AG08396 (cell line): ENCODE data around the gene LAMTOR4.

Experiments
- DNase-seq: peaks from one replicate; pipeline ENCODE4 v3.0.0; 2012; ENCODE audit warnings: low spot score, mixed read lengths

LAMTOR4 gene

GRCh38 chr7:100148559-100149328 is at the start of gene LAMTOR4:
TSS of gene LAMTOR4 (plus strand) at chr7:100148918. CDS start at chr7:100148973, 55 bp downstream.
- peak; percentile 97 for DNase-seq

- DNase-seq: no peak
Measured at GRCh38 chr7:100099452-100099851, 49.3 kb upstream of the LAMTOR4 start.

- DNase-seq: peak; percentile 95
Measured at GRCh38 chr7:100100420-100101015, 48.2 kb upstream of the LAMTOR4 start.

GRCh38 chr7:100101016-100101862 is 47.5 kb upstream of the LAMTOR4 start, which contains the start of the genes AP4M1 and MCM7:
TSS of gene AP4M1 (plus strand) at chr7:100101643. CDS start at chr7:100101715, 72 bp downstream.
TSS of gene MCM7 (minus strand) at chr7:100101397. CDS start at chr7:100101294, 103 bp downstream.
- DNase-seq: peak; percentile 98

GRCh38 chr7:100102950-100103840 is 45.5 kb upstream of the LAMTOR4 start:
- peak; percentile 89 for DNase-seq

- DNase-seq: no peak
Measured at GRCh38 chr7:100105534-100105933, 43.2 kb upstream of the LAMTOR4 start.

GRCh38 chr7:100106633-100107032 is 42.1 kb upstream of the LAMTOR4 start:
- no peak for DNase-seq

GRCh38 chr7:100107125-100107737 is 41.5 kb upstream of the LAMTOR4 start:
- DNase-seq: no peak

- DNase-seq: no peak
Measured at GRCh38 chr7:100107890-100108289, 40.8 kb upstream of the LAMTOR4 start.

- DNase-seq: no peak
Measured at GRCh38 chr7:100109521-100110163, 39.1 kb upstream of the LAMTOR4 start.

- DNase-seq: no peak
Measured at GRCh38 chr7:100111156-100111555, 37.6 kb upstream of the LAMTOR4 start.

GRCh38 chr7:100111914-100112313 is 36.8 kb upstream of the LAMTOR4 start:
- no peak for DNase-seq

- DNase-seq: no peak
Measured at GRCh38 chr7:100115026-100115425, 33.7 kb upstream of the LAMTOR4 start.

GRCh38 chr7:100118388-100119071 is 30.2 kb upstream of the LAMTOR4 start:
- DNase-seq: no peak

GRCh38 chr7:100119072-100119969 is 29.4 kb upstream of the LAMTOR4 start, which contains the start of the genes CNPY4 and TAF6:
TSS of gene CNPY4 (plus strand) at chr7:100119634. CDS start at chr7:100119745, 111 bp downstream.
TSS of gene TAF6 (minus strand) at chr7:100119358. CDS start at chr7:100114209, 5,149 bp downstream.
- DNase-seq: peak; percentile 99

GRCh38 chr7:100119970-100120732 is 28.6 kb upstream of the LAMTOR4 start:
- DNase-seq: peak; percentile 77

- DNase-seq: no peak
Measured at GRCh38 chr7:100120733-100121036, 28.0 kb upstream of the LAMTOR4 start.

- DNase-seq: no peak
Measured at GRCh38 chr7:100122067-100122466, 26.7 kb upstream of the LAMTOR4 start.
